Inflammatory macrophage (primary cell): Measurements from ENCODE around the gene TNNC1.

Experiments used
- DNase-seq, 2 donors: peaks; one replicate each; pipeline ENCODE4 v3.0.0-alpha.2; 2020 to 2022

Gene TNNC1

GRCh38 chr3:52429779-52430415 lies 23.9 kb downstream of the TNNC1 start:
- DNase-seq: no peak

- no peak for DNase-seq
Observed at GRCh38 chr3:52429031-52429430, 24.8 kb downstream of the TNNC1 start.

GRCh38 chr3:52428151-52429005 lies 25.5 kb downstream of the TNNC1 start:
- peak; percentile 77 for DNase-seq

GRCh38 chr3:52423173-52423572 lies 30.7 kb downstream of the TNNC1 start:
- DNase-seq: no peak

- DNase-seq: no peak
Observed at GRCh38 chr3:52422669-52423068, 31.2 kb downstream of the TNNC1 start.

GRCh38 chr3:52420388-52420787 lies 33.5 kb downstream of the TNNC1 start:
- DNase-seq: no peak

GRCh38 chr3:52415800-52416199 lies 38.0 kb downstream of the TNNC1 start:
- DNase-seq: no peak

- no peak for DNase-seq
Observed at GRCh38 chr3:52408466-52408865, 45.4 kb downstream of the TNNC1 start.

GRCh38 chr3:52407779-52408178 lies 46.1 kb downstream of the TNNC1 start:
- no peak for DNase-seq

GRCh38 chr3:52406791-52407510 lies 46.9 kb downstream of the TNNC1 start:
- no peak for DNase-seq

GRCh38 chr3:52406231-52406661 lies 47.6 kb downstream of the TNNC1 start:
- no peak for DNase-seq

- no peak for DNase-seq
Observed at GRCh38 chr3:52405601-52406110, 48.2 kb downstream of the TNNC1 start.

- no peak for DNase-seq
Observed at GRCh38 chr3:52405066-52405465, 48.8 kb downstream of the TNNC1 start.

- DNase-seq: no peak
Observed at GRCh38 chr3:52404391-52404790, 49.5 kb downstream of the TNNC1 start.

- DNase-seq: peak; percentile 50 to 71
Observed at GRCh38 chr3:52403955-52404354, 49.9 kb downstream of the TNNC1 start.

- DNase-seq: no peak
Observed at GRCh38 chr3:52403271-52403841, 50.5 kb downstream of the TNNC1 start.

- DNase-seq: no peak
Observed at GRCh38 chr3:52402706-52403270, 51.1 kb downstream of the TNNC1 start.

GRCh38 chr3:52402101-52402521 lies 51.7 kb downstream of the TNNC1 start:
- DNase-seq: no peak

GRCh38 chr3:52401551-52401950 lies 52.3 kb downstream of the TNNC1 start:
- DNase-seq: no peak
